Right renal pelvis (tissue), 4 donors: Measurements from ENCODE around the gene SLAMF8. TPM values are rescaled to one million over a fixed set of nuclear protein-coding genes. Genes with fewer than 3 reads are reported as not detected.

Experiments used
- DNase-seq, 4 donors: peaks; one replicate each; pipeline ENCODE4 v3.0.0-alpha.2; 2013; ENCODE audit warnings: low read depth in 4 of 4, low spot score in 3 of 4, missing footprints in 1 of 4
- polyA plus RNA-seq, 4 donors: library from polyadenylated mRNA; unstranded; fragments of 120-200 nt; gene quantifications; one replicate each; pipeline ENCODE4 v1.2.1, GENCODE V29; 2013; ENCODE audit not compliant: insufficient read length in 4 of 4

The SLAMF8 gene
- polyA plus RNA-seq, 4 donors = 0.62 to 0.82 (median 0.72) TPM

DNA sequence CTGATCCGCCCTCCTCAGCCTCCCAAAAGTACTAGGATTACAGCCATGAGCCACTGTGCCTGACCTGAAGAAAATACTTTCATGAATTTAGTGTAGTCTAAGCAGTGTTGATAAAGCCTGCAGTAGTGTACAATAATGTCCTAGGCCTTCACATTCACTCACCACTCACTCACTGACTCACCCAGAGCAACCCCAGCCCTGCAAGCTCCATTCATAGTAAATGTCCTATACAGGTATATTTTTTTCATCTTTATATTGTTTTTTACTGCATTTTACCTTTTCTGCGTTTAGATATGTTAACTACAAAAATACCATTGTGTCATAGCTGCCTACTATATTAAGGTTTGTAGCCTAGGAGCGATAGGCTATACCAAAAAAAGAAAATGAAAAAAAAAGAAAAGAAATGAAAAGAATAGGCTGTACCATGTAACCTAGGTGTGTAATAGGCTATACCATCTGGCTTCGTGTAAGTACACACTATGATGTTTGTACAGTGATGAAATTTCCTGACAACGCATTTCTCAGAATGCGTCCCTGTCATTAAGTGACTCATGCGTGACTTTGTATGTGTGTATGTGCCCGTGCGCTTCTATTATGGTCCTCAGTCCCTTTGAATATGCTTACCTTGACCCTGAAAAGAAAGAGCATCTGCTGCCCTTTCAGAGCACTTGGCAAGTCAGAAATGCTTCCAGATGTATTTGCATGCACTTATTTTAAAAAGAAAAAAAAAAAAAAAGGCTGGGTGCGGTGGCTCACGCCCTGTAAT lies 9.2 kb upstream of the SLAMF8 start:
- DNase-seq = no peak

DNA sequence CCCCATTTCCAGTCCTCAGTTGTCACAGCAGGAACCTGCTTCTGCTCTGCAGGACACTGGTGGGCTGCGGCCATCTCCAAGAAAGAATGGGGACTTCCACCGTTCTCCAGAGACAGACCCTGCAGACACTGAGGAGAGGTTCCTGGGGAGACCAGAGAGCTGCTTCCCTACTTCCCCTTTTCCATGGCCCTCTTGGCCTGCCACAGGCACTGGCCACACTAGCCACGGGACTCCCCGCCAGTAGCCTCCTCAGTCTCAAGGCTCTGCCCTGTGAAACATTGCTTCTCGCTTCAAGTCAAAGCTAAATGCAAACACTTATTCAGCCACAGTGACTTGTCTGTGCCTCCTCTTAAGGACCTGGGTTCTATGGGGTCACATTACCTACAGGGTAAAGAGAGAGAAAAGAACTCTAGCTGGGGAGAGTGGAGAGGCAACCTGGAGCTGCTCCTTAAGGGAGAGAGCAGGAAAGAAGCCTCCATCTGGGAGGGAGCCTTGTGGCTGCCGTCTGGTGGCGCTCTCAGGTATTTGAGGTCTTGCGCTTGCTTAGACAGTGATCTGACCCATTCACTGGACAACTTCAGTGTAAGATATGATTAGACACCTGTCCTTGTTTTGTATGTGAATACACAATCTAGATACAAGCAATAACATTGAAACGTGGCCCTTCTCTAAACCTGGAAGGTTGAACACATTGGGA lies 5.4 kb upstream of the SLAMF8 start:
- DNase-seq = no peak

DNA sequence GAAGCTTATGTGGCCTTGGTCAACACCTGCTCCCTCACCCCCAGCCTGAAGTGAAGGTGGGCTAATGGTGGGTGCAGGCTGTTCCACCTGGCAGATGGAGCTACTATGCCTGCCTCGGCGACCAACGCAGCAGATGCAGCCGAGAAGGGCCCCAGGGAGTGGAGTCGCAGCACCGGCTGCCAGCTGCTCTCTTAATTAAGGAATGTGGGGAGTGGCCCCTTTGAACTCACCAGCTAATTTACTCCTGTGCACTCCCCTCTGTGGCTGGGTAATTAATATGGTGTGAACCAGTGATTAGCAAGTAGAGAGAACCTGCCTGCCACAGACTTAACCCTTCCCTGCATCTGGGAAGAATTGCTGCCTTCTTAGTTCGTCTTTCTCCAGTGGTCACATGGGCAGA lies 3.3 kb upstream of the SLAMF8 start:
- DNase-seq = peak in 3 of 4 donors; percentile 30 to 50 (median 31)

DNA sequence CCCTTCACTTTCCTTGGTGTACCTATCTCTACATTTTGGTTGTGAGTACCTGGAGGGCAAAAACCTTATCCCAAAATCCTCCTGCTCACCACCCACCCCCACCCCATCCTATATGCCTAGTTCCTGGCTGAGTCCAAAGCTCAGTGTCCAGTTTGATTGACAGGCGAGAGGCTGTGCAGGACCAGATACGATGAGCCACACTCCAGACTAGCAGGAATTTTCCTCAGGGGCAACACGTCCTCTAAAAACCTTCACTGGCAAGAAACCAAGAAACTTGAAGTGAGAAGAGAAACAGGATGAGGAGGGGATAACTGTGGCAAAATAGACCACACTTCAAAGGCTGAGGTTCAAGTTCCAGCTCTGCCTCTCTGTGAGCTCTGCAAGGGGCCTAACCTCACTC lies 1.1 kb upstream of the SLAMF8 start:
- no peak for DNase-seq

DNA sequence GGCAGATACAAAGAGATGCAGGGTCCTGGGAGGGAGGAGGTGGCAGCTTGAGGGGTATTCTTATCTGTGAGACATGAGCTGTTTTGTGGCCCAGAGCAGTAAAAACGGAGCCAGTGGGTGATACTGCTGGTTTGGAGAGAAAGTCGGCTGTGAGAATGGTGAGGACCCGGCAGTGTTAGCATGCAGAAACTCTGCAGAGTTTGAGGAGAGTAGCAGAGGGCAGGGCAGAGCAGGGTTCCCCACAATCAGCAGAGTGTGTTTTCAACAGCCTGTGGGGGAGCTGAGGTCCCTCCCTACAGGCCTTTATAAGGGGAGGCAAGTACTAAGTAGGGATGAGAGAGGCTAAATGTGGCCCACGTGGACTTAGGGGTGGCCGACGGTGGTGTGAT lies 423 bp downstream of the SLAMF8 start:
- DNase-seq = no peak

DNA sequence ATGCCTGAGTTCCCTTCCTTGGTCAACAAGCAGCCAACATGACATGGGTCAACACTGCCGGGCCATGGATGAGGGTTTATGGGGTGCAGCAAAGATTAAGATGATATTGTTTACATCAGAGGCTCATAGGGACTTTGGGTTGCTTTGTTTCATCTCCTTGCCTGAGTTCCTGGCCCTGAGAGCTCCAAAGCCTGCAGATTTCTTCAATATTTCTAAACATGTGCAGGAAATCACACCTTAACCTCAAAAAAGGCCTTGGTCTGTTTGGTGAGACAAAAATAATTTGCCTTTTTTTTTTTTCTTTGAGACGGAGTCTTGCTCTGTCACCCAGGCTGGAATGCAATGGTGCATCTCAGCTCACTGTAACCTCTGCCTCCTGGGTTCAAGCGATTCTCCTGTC lies 876 bp downstream of the SLAMF8 start:
- no peak for DNase-seq

DNA sequence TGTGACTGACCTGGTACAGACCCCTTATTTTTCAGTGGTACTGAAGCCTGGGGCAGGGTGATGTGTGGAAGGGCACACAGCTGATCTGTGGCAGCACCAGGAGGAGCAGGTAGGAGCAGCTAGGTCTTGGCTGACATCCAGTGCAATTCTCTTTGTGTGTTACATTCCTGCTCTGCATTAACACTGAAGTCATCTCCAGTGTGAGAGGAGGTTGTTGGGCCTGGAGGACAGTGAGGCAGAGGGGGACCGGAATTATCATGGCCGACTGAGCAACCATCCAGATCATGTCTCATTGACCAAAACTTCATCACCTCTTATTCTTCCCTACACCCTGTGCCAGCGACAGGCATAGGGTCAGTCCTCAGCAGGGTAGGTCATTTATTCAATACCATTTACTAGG lies 1.5 kb downstream of the SLAMF8 start:
- no peak for DNase-seq

DNA sequence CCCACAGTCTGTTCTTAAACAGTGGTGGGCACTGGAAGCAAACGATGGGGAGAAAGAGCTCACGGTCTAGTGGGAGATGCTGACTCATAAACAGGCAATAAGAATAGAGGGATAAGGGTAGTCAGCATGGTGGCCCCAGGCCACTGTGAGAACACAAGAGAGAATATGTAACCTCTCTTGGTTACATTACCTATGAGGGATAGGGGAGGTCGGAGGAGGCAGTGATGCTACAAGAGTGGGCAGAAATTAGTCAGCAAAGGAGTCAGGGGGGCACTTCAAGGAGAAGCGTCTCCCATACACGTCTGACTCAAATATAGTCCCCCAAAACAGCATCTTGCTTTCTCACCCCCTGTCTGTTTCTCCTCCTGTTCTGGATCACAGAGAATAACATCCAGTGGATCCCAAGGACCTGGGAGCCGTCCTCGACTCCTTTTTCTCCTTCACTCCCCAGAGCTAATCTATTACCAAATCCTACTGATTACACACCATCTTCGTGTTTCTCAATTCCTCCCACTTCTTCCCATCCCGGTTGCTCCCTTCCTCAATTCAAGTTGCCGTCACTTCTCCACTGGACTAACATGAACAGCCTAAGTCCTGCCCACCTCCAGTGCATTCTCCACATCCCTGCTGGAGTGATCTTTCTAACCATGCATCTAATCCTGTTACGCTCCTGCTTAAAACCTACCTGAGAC lies 2.1 kb downstream of the SLAMF8 start:
- no peak for DNase-seq

DNA sequence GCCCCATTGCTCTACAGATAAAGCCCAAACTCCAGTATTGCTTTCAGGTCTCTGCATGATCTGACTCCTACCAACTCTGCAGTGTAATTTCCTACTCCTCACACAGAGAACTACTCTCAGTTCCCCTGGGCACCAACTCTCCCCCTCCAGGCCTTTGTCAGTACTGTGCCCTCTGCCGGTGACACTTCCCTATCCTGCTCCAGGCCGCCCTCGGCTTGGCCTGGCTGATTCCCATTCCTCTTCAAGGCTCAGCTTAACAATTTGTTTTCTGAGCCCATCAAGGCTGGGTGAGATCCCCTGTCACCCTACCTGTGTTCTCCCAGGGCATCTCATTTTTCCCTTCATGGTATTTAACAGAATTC lies 2.6 kb downstream of the SLAMF8 start:
- DNase-seq = peak in 1 of 4 donors; percentile 16

DNA sequence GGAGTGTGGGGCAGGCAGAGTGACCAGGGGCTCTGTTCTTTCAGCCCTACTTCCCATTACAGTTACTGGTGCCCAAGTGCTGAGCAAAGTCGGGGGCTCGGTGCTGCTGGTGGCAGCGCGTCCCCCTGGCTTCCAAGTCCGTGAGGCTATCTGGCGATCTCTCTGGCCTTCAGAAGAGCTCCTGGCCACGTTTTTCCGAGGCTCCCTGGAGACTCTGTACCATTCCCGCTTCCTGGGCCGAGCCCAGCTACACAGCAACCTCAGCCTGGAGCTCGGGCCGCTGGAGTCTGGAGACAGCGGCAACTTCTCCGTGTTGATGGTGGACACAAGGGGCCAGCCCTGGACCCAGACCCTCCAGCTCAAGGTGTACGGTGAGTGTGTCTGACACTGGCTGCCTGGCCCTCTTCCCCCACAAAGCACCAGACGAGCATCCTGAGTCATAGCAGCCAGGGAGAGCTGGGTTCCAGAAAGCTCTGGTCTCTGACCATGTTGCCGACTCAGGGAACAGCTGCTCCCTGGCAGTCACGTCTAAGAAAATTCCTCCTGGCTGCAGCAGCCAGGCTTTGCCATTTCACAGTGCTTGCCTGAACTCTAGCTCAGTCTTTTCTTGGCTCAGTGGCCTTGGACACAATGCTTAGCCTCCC lies 3.3 kb downstream of the SLAMF8 start:
- no peak for DNase-seq

DNA sequence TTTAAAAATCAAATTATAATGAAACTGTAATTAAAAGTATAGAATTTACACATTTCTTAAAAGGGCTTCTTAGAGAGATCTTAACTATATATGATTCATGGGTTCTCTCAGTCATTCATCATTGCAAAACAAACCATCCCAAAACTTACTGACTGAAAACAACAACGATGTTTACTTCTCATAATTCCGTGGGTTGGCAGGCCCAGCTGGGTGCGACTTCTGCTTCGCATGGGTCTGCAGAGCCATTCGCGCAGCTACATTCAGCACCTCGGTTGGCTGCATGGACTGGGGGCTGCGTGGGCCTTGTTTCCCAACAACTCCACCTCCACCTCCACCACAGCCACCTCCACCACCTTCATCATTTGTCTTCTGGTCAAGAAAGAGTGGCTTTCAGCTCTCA lies 4.0 kb downstream of the SLAMF8 start:
- no peak for DNase-seq

DNA sequence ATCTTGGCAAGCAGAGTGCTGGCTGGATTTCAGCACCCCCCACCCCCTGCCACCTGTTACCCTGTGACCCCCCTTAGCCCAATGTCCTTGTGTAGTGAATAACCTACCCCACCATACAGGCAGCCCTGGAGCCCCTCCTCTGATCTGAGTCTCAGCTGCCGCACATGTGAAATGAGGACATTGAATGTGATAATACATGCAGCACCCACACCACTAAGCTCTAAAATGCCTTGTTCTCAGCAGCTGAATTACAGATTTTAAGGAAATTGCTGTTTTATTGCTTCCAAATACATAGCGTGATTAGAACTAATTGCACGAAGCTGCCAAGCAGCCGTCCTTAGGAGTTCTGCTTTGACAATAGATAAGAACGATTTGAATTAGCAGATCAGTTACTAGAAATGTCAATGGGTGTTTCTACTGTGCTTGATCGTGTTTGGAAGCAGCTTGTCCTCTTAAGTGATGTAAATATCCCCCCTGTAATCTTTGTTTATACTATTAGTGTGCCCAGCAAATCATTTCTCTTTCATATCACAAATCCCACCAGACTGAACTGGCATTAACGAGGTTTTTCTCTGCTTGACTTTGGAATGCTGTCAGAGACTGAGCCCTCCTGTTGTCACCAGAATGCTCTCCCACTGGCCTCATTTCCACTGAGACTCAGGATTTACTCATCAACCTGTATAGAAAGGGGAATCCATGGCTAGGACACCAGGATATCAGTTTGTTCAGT lies 4.9 kb downstream of the SLAMF8 start:
- no peak for DNase-seq

DNA sequence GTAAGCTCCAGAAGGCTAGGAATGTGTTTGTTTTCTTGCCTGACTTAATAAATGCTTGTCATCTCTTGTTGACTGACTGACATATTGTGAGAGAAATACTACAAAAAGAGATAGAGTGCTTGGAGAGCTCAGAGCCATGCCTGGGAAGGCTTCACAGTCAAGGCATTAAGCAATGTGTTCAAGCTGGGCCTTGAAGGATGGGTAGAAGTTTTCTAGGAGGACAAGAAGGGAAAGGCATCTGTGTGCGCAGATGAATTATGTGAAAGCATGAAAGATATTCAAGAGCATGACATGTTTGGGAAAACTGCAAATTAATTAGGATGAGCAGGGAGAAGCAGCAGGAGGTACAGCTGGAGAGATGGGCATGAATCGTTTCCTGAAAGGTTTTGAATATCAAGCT lies 5.6 kb downstream of the SLAMF8 start:
- no peak for DNase-seq

DNA sequence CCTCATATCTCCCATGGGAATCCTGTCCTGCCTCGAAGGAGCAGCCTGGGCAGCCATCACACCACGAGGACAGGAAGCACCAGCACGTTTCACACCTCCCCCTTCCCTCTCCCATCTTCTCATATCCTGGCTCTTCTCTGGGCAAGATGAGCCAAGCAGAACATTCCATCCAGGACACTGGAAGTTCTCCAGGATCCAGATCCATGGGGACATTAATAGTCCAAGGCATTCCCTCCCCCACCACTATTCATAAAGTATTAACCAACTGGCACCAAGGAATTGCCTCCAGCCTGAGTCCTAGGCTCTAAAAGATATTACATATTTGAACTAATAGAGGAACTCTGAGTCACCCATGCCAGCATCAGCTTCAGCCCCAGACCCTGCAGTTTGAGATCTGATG lies 8.7 kb downstream of the SLAMF8 start:
- DNase-seq = no peak

DNA sequence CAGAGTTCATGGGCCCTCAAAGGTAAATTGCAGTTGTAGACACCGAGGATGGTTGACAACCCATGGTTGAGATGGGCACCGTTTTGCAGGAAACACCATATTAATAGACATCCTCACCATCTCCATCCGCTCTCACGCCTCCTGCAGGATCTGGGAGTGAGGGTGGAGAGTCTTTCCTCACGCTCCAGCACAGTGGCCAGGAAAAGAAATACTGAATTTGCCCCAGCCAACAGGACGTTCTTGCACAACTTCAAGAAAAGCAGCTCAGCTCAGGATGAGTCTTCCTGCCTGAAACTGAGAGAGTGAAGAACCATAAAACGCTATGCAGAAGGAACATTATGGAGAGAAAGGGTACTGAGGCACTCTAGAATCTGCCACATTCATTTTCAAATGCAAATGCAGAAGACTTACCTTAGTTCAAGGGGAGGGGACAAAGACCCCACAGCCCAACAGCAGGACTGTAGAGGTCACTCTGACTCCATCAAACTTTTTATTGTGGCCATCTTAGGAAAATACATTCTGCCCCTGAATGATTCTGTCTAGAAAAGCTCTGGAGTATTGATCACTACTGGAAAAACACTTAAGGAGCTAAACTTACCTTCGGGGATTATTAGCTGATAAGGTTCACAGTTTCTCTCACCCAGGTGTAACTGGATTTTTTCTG lies 9.3 kb downstream of the SLAMF8 start:
- DNase-seq = no peak

DNA sequence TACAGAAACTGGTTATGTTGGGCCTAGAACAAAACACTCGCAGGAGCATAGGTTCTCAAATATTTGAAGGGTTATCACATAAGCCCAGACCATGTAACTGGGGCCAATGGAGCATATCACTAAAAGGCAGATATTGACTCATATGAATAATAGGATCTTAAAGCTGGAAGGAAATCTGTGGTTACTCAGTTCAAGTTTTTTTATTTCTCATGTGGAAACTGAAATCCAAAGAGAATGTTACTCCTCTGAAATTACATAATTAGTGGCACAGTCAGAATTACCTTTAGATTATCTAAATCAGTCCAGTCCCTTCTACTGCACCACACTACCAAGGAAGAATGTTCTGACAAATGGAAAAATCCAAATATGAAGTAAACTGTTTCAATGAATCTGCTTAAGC lies 12.0 kb downstream of the SLAMF8 start:
- no peak for DNase-seq

DNA sequence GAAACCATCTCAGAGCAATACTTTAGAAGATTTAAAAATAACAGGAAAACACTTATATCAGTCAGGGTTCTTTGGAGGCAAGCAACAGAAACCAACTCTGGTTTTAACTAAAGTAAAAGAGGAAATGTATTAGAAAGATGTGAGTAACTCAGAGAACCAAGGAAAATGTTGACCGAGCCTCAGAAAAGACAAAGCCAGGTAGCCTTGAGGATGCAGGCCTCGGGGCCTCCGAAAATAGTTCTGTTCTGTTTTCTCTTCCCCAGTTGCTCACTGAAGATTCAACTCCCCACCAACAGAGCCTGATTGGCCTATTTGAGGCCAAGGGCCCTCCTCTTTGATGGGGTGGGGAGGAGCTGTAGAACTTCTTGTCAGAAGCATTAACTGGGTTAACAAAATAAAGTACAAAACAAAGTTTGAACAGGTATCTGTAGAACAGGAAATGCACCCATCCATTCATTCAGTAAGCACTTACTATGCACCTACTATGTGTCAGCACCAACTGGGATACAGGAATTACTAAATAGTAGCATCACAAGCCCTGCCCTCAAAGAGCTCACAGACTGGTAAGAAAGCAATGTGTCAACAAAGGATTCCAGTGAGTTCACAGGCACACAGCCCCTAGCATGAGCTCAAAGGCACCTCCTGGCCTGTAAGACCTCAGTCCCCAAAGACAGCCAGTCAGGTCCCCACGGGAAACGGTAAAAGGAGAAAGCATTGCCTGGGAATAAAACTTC lies 12.6 kb downstream of the SLAMF8 start:
- DNase-seq = no peak

DNA sequence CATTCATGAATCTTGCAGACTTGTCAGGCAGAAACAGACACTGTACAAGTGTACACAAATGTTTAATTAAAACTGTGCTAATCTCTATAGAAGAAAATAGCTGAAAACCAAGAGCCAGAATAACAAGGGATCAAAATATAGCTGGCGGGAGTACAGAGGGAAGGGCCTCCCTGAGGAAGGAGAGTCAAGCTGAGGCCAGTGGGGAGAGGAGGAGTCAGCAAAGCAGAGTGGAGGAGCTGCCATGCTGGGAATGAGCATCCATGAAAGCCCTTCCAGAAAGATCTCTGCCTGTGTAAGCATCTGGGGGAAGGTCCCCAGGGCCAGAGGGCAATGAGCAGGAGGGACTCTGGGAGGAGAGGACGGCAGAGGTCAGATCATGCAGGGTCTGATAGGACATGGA lies 15.1 kb downstream of the SLAMF8 start:
- DNase-seq = peak in 1 of 4 donors; percentile 18

DNA sequence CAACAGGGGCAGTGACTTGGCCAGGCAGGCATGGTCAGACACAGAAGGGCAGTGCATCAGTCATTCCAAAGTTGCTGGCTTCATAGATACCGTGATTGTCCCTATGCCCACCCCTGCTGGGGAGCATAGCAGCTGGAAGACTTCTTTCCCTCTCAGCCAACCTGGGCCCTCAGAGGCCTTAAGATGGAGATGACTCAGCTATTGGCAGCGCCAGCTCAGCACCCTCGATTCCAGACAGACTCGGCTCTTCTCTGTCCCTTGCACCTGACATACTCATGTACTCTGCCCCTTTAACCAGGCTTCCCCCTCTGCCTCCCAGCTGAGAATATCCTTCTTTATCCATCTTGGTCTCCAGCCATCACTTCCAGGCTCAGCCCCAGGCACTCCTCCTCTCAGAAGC lies 16.8 kb downstream of the SLAMF8 start:
- DNase-seq = no peak
